Measurements from ENCODE around the gene IPPK. TPM values are rescaled to one million over a fixed set of nuclear protein-coding genes. Genes with fewer than 3 reads are reported as not detected.

Gene IPPK
- total RNA-seq, 4 donors from 2014 or later = 41.8 to 86.9 (median 46.1) TPM

- Histone ChIP-seq H3K9me3 (no peaks in the 10 kb centered on the region), H3K36me3 (peaks cover 32 to 100% (median 79%) of the 10 kb centered on the region in 3 donors), H3K4me1 (peaks cover 0 to 29% (median 0%) of the 10 kb centered on the region in 3 donors), H3K27ac (no peak overlapping the region), H3K27me3 (no peaks in the 10 kb centered on the region), H3K4me3 (no peak overlapping the region)
- DNase-seq = no peak
- TF ChIP-seq CTCF (IDR thresholded peaks at IDR 0.05) (no peak), POLR2A (IDR thresholded peaks at IDR 0.05) (no peak)
- intact Hi-C loops (cut with DNase I) = no loop called here
- 74 to 86% methylated on average over 10 to 12 of the region's 20 CpGs for WGBS, 2 donors
Measured at GRCh38 chr9:92641092-92641809, 28.7 kb downstream of the IPPK start.

GRCh38 chr9:92640398-92641091 is 29.4 kb downstream of the IPPK start:
- Histone ChIP-seq H3K4me1 (peaks cover 0 to 29% (median 0%) of the 10 kb centered on the region in 3 donors), H3K4me3 (no peak overlapping the region), H3K9me3 (no peaks in the 10 kb centered on the region), H3K27me3 (no peaks in the 10 kb centered on the region), H3K36me3 (peaks cover 32 to 100% (median 78%) of the 10 kb centered on the region in 3 donors), H3K27ac (no peak overlapping the region)
- TF ChIP-seq POLR2A (IDR thresholded peaks at IDR 0.05) = no peak
- no peak for TF ChIP-seq CTCF (IDR thresholded peaks at IDR 0.05)
- DNase-seq = no peak
- intact Hi-C loops (cut with DNase I) = no loop called here
- WGBS, 2 donors = 86 to 87% methylated on average over 3 to 4 of the region's 8 CpGs

GRCh38 chr9:92639791-92640271 is 30.1 kb downstream of the IPPK start:
- DNase-seq = no peak
- peaks cover 0 to 33% (median 3%) of the 10 kb centered on the region in 3 donors for H3K4me1 ChIP-seq
- no peaks in the 10 kb centered on the region for H3K27me3 ChIP-seq
- H3K4me3 ChIP-seq = no peak overlapping the region
- no peaks in the 10 kb centered on the region for H3K9me3 ChIP-seq
- WGBS, 2 donors = 94 to 95% methylated on average over 4 to 6 of the region's 9 CpGs
- H3K36me3 ChIP-seq = peaks cover 32 to 100% (median 78%) of the 10 kb centered on the region in 3 donors
- TF ChIP-seq POLR2A (IDR thresholded peaks at IDR 0.05) (no peak), CTCF (IDR thresholded peaks at IDR 0.05) (no peak)
- no peak overlapping the region for H3K27ac ChIP-seq
- intact Hi-C loops (cut with DNase I) = loop anchor here (10.0 kb wide), 1 partner anchor 305 kb away; no protein-coding TSS in a partner anchor

GRCh38 chr9:92639124-92639523 is 30.8 kb downstream of the IPPK start:
- Histone ChIP-seq H3K27ac (no peak overlapping the region), H3K36me3 (peaks cover 34 to 100% (median 76%) of the 10 kb centered on the region in 3 donors), H3K4me1 (peaks cover 0 to 37% (median 5%) of the 10 kb centered on the region in 3 donors), H3K9me3 (no peaks in the 10 kb centered on the region), H3K4me3 (no peak overlapping the region), H3K27me3 (no peaks in the 10 kb centered on the region)
- 93 to 97% methylated on average over 6 to 7 of the region's 7 CpGs for WGBS, 2 donors
- intact Hi-C loops (cut with DNase I) = loop anchor here (10.0 kb wide), 1 partner anchor 304 kb away; no protein-coding TSS in a partner anchor
- TF ChIP-seq POLR2A (IDR thresholded peaks at IDR 0.05) = no peak
- no peak for TF ChIP-seq CTCF (IDR thresholded peaks at IDR 0.05)
- no peak for DNase-seq
